CD14-positive monocyte (primary cell): ENCODE data around the gene TEX36. TPM values are rescaled to one million over a fixed set of nuclear protein-coding genes. Genes with fewer than 3 reads are reported as not detected.

Source experiments
- DNase-seq, 3 donors: peaks; one replicate each; pipeline ENCODE4 v3.0.0-alpha.2; 2011 to 2022
- H2AFZ ChIP-seq: 2 replicates; pipeline ENCODE4 v1.6.0; 2012; ENCODE audit warnings: mild to moderate bottlenecking, low read depth, low read length, inconsistent platforms; ENCODE audit not compliant: insufficient read depth, poor library complexity, severe bottlenecking
- H3K27ac ChIP-seq, 2 donors: 1 replicate in 1 of 2; 2 replicates in 1 of 2; pipeline ENCODE4 v1.5.1; 2012 to 2013; ENCODE audit warnings: low read length in 2 of 2, control low read depth in 1 of 2, inconsistent platforms in 1 of 2, low read depth in 1 of 2, mild to moderate bottlenecking in 1 of 2
- H3K27me3 ChIP-seq, 2 donors: one replicate each; pipeline versions ENCODE4 v1.6.0 to v1.6.1; 2011 to 2013; ENCODE audit warnings: low read length in 2 of 2; ENCODE audit not compliant: control insufficient read depth in 2 of 2, insufficient read depth in 2 of 2
- H3K36me3 ChIP-seq, 2 donors: replicated peaks in 1 of 2; 1 replicate in 1 of 2; 2 replicates in 1 of 2; pipeline versions ENCODE4 v1.5.1 to v1.6.1; 2012 to 2013; ENCODE audit warnings: low read length in 2 of 2, control low read depth in 1 of 2, inconsistent platforms in 1 of 2, mild to moderate bottlenecking in 1 of 2; ENCODE audit not compliant: insufficient read depth in 2 of 2, control insufficient read depth in 1 of 2
- H3K4me1 ChIP-seq, 2 donors: 1 replicate in 1 of 2; 2 replicates in 1 of 2; pipeline versions ENCODE4 v1.5.1 to v1.6.1; 2012 to 2013; ENCODE audit warnings: low read length in 2 of 2, control low read depth in 1 of 2, inconsistent platforms in 1 of 2, mild to moderate bottlenecking in 1 of 2, moderate library complexity in 1 of 2; ENCODE audit not compliant: insufficient read depth in 2 of 2, control insufficient read depth in 1 of 2
- H3K4me2 ChIP-seq: replicated peaks from 2 replicates; pipeline ENCODE3; 2012; ENCODE audit warnings: low read length, moderate library complexity, mild to moderate bottlenecking; ENCODE audit not compliant: poor library complexity, severe bottlenecking; ENCODE audit errors: extremely low read depth
- H3K4me3 ChIP-seq, 3 experiments: fragments of 200-600 bp in 1 of 3; sonication (generic) in 1 of 3; replicated peaks in 1 of 3; 1 replicate in 2 of 3; 2 replicates in 1 of 3; pipeline ENCODE4 v1.5.1; 2011 to 2013; ENCODE audit warnings: low read length in 3 of 3, mild to moderate bottlenecking in 3 of 3, control low read depth in 2 of 3, low read depth in 2 of 3, inconsistent platforms in 1 of 3, moderate library complexity in 1 of 3
- H3K79me2 ChIP-seq: 2 replicates; pipeline ENCODE4 v1.6.0; 2012; ENCODE audit warnings: mild to moderate bottlenecking, control low read depth, inconsistent platforms, low read length, moderate library complexity; ENCODE audit not compliant: insufficient read depth
- H3K9ac ChIP-seq: 2 replicates; pipeline ENCODE4 v1.6.0; 2017; ENCODE audit warnings: low read length, mild to moderate bottlenecking; ENCODE audit not compliant: insufficient read depth, poor library complexity, severe bottlenecking
- H3K9me3 ChIP-seq, 2 donors: replicated peaks in 1 of 2; 1 replicate in 1 of 2; 2 replicates in 1 of 2; pipeline versions ENCODE4 v1.5.1 to v1.6.1; 2012 to 2013; ENCODE audit warnings: low read length in 2 of 2, control low read depth in 1 of 2; ENCODE audit not compliant: control insufficient read depth in 1 of 2, insufficient read depth in 1 of 2
- H4K20me1 ChIP-seq: 2 replicates; pipeline ENCODE4 v1.6.0; 2012; ENCODE audit warnings: mild to moderate bottlenecking, low read length, control low read depth, moderate library complexity; ENCODE audit not compliant: insufficient read depth
- H3K27ac Mint-ChIP-seq, 7 donors: one replicate each; pipeline ENCODE4 v1.8.0; 2020; ENCODE audit warnings: mild to moderate bottlenecking in 7 of 7, mixed read lengths in 7 of 7, moderate library complexity in 6 of 7, inconsistent platforms in 2 of 7
- H3K27me3 Mint-ChIP-seq, 3 donors: one replicate each; pipeline ENCODE4 v1.8.0; 2021 to 2022; ENCODE audit warnings: low read depth in 3 of 3, mild to moderate bottlenecking in 3 of 3, mixed read lengths in 3 of 3, moderate library complexity in 3 of 3, inconsistent platforms in 1 of 3
- H3K36me3 Mint-ChIP-seq, 2 donors: one replicate each; pipeline ENCODE4 v1.8.0; 2020; ENCODE audit warnings: mixed read lengths in 2 of 2, inconsistent platforms in 1 of 2, mild to moderate bottlenecking in 1 of 2
- H3K4me1 Mint-ChIP-seq: one replicate; pipeline ENCODE4 v1.8.0; 2020; ENCODE audit warnings: mild to moderate bottlenecking, mixed read lengths
- H3K4me3 Mint-ChIP-seq, 2 donors: one replicate each; pipeline ENCODE4 v1.8.0; 2020; ENCODE audit warnings: mild to moderate bottlenecking in 2 of 2, mixed read lengths in 2 of 2, moderate library complexity in 1 of 2
- H3K9me3 Mint-ChIP-seq, 7 donors: one replicate each; pipeline ENCODE4 v1.8.0; 2020 to 2022; ENCODE audit warnings: mixed read lengths in 7 of 7, mild to moderate bottlenecking in 6 of 7, moderate library complexity in 6 of 7, inconsistent platforms in 2 of 7
- WGBS: methylation state at CpG from one replicate; pipeline ENCODE4 v1.1.5; 2013; ENCODE audit warnings: missing lambda C conversion rate; ENCODE audit not compliant: insufficient coverage; 5-methylcytosine and 5-hydroxymethylcytosine counted together
- intact Hi-C, 2 donors: fragments of 100-400 bp; cut with micrococcal nuclease; formaldehyde crosslinking; loops; one replicate each; pipeline versions ENCODE4 v1.15.0 to v1.15.1; 2023
- polyA plus RNA-seq, 3 donors: library from polyadenylated mRNA; depleted of rRNA in 1 of 3; unstranded in 2 of 3; stranded (reverse) in 1 of 3; fragments of 300-500 nt in 2 of 3; fragments of >200 nt in 1 of 3; fragmentation: Illumina TruSeq in 2 of 3; gene quantifications; 1 replicate in 2 of 3; 2 replicates in 1 of 3; pipeline ENCODE4 v1.2.3, GENCODE V29; 2012 to 2021
- TF ChIP-seq, protein P1 (sequence below): fragments of 200-600 bp; IDR thresholded peaks from one replicate; pipeline ENCODE4 v1.8.0; 2022; ENCODE audit warnings: antibody characterized with exemption, mild to moderate bottlenecking

The TEX36 gene
- polyA plus RNA-seq, 3 donors, result not detected

DNA sequence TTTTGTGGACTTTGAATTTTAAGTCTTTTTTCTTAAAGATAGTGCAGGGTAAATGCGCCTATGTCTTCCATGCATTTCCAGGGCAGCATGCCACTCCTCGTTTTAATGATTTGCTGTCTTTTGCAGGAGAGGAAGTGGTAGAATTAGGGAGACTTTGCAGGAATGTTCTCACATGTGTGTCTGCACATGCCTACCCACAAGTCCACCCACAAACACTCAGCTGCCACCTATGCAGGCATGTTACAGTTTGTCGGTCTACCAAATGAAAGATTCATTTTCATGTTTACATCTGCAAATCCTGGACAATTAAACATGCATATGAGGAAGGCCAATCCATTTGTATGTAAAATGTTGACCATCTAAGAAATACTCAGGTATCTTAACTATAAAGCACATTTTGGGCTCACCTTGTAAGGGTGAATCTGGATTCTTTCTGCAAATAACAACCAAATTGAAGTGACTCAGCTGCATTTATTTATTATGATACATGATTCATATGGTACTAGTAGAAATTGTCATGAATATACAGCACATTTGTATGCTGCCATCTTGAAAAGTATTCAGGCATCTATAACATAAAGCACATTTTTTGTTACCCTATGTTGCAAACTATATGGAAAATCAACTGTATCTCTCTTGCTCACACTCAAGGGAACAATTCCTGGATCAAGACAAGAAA lies 4.7 kb upstream of the TEX36 start:
- no peak overlapping the region for H2AFZ ChIP-seq
- Mint-ChIP-seq H3K4me3 (no peak overlapping the region), H3K4me1 (peaks cover 5% of the 10 kb centered on the region), H3K9me3 (peaks cover 0 to 3% (median 0%) of the 10 kb centered on the region in 7 donors), H3K27me3 (peaks cover 4 to 10% (median 10%) of the 10 kb centered on the region in 3 donors), H3K36me3 (no peaks in the 10 kb centered on the region), H3K27ac (no peak overlapping the region)
- H3K36me3 ChIP-seq, result no peaks in the 10 kb centered on the region
- TF ChIP-seq, protein P1, sequence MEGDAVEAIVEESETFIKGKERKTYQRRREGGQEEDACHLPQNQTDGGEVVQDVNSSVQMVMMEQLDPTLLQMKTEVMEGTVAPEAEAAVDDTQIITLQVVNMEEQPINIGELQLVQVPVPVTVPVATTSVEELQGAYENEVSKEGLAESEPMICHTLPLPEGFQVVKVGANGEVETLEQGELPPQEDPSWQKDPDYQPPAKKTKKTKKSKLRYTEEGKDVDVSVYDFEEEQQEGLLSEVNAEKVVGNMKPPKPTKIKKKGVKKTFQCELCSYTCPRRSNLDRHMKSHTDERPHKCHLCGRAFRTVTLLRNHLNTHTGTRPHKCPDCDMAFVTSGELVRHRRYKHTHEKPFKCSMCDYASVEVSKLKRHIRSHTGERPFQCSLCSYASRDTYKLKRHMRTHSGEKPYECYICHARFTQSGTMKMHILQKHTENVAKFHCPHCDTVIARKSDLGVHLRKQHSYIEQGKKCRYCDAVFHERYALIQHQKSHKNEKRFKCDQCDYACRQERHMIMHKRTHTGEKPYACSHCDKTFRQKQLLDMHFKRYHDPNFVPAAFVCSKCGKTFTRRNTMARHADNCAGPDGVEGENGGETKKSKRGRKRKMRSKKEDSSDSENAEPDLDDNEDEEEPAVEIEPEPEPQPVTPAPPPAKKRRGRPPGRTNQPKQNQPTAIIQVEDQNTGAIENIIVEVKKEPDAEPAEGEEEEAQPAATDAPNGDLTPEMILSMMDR, result no peak
- no peak overlapping the region for H3K9ac ChIP-seq
- no peak overlapping the region for H3K27ac ChIP-seq
- no CpG with 5 or more reads among the region's 3 CpGs for WGBS
- no peak overlapping the region for H3K4me2 ChIP-seq
- no peaks in the 10 kb centered on the region for H3K27me3 ChIP-seq
- intact Hi-C loops, result no loop called here
- H3K4me1 ChIP-seq, result peaks cover 0 to 2% of the 10 kb centered on the region in 2 donors
- H3K9me3 ChIP-seq, result peaks cover 0 to 4% of the 10 kb centered on the region in 2 donors
- no peak for DNase-seq
- no peaks in the 10 kb centered on the region for H3K79me2 ChIP-seq
- no peaks in the 10 kb centered on the region for H4K20me1 ChIP-seq
- no peak overlapping the region for H3K4me3 ChIP-seq

DNA sequence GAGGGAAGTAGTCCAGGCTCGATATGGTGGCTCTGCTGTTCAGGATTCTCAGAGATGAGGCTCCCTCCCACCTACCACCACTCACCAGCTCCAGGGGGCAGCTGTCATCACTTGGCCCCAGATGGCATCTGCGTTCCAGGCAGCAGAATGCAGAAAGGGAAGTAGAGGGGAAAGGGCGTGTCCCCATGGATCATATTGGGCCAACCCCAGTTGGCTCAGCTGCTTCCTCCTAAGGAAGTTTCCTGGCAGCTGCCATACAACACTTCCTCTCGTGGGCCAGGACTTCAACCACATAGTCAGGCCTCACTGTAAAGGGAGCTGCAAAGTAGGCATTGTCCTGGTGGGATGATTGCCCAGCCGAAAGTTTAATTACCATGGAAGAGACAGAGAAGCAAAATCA lies 1.6 kb upstream of the TEX36 start:
- H3K9ac ChIP-seq, result no peak overlapping the region
- H3K9me3 ChIP-seq, result peaks cover 0 to 5% of the 10 kb centered on the region in 2 donors
- H3K36me3 Mint-ChIP-seq, result no peaks in the 10 kb centered on the region
- H2AFZ ChIP-seq, result no peak overlapping the region
- H3K4me3 ChIP-seq, result no peak overlapping the region
- H3K27ac ChIP-seq, result no peak overlapping the region
- H3K4me2 ChIP-seq, result no peak overlapping the region
- DNase-seq, result no peak
- no peaks in the 10 kb centered on the region for H3K36me3 ChIP-seq
- intact Hi-C loops, result no loop called here
- peaks cover 5% of the 10 kb centered on the region for H3K4me1 Mint-ChIP-seq
- H3K27me3 ChIP-seq, result no peaks in the 10 kb centered on the region
- H3K27me3 Mint-ChIP-seq, result peaks cover 2 to 6% (median 6%) of the 10 kb centered on the region in 3 donors
- H3K4me3 Mint-ChIP-seq, result no peak overlapping the region
- peaks cover 0 to 2% of the 10 kb centered on the region in 2 donors for H3K4me1 ChIP-seq
- WGBS, result 100% methylated on average over 1 of the region's 5 CpGs
- H3K79me2 ChIP-seq, result no peaks in the 10 kb centered on the region
- H3K9me3 Mint-ChIP-seq, result peaks cover 0 to 3% (median 2%) of the 10 kb centered on the region in 7 donors
- H4K20me1 ChIP-seq, result no peaks in the 10 kb centered on the region
- TF ChIP-seq, protein P1, result no peak
- H3K27ac Mint-ChIP-seq, result no peak overlapping the region
